ENCODE data around the gene SCN5A.
"Not testable (repeated sequence)": the region's sequence is repeated elsewhere in the genome, so short reads cannot be mapped to it uniquely, and the experiment has no call there.

The SCN5A gene

GRCh38 chr3:38575279-38575843 lies 74.1 kb downstream of the SCN5A start:
- peaks cover 8% of the 10 kb centered on the region for H3K9me3 Mint-ChIP-seq
- peak overlapping the region; percentile 95 for H3K27ac Mint-ChIP-seq
- no peak for TF ChIP-seq CTCF (IDR thresholded peaks at IDR 0.05)
- H3K4me1 Mint-ChIP-seq, result peaks cover 14% of the 10 kb centered on the region
- peaks cover 26% of the 10 kb centered on the region for H3K27me3 Mint-ChIP-seq (ENCODE audit: low read depth, poor library complexity)
- no peak for DNase-seq
- no peaks in the 10 kb centered on the region for H3K36me3 Mint-ChIP-seq (ENCODE audit: low read depth)
- no peak overlapping the region for H3K4me3 Mint-ChIP-seq

- DNase-seq, result no peak
- Mint-ChIP-seq H3K4me1 (peaks cover 7% of the 10 kb centered on the region), H3K4me3 (no peak overlapping the region), H3K27ac (no peak overlapping the region), H3K36me3 (ENCODE audit: low read depth) (no peaks in the 10 kb centered on the region), H3K27me3 (ENCODE audit: low read depth, poor library complexity) (peaks cover 26% of the 10 kb centered on the region), H3K9me3 (peaks cover 8% of the 10 kb centered on the region)
- TF ChIP-seq CTCF (IDR thresholded peaks at IDR 0.05), result no peak
These were observed 74.8 kb downstream of the SCN5A start for GRCh38 chr3:38574411-38575278.

GRCh38 chr3:38573556-38573955 lies 75.9 kb downstream of the SCN5A start:
- no peak for DNase-seq
- no peak for TF ChIP-seq CTCF (IDR thresholded peaks at IDR 0.05)
- no peak overlapping the region for H3K4me3 Mint-ChIP-seq
- peaks cover 22% of the 10 kb centered on the region for H3K27me3 Mint-ChIP-seq (ENCODE audit: low read depth, poor library complexity)
- H3K4me1 Mint-ChIP-seq, result no peaks in the 10 kb centered on the region
- no peak overlapping the region for H3K27ac Mint-ChIP-seq
- no peaks in the 10 kb centered on the region for H3K36me3 Mint-ChIP-seq (ENCODE audit: low read depth)
- H3K9me3 Mint-ChIP-seq, result peaks cover 8% of the 10 kb centered on the region

GRCh38 chr3:38573111-38573510 lies 76.4 kb downstream of the SCN5A start:
- Mint-ChIP-seq H3K27ac (no peak overlapping the region), H3K4me3 (no peak overlapping the region), H3K27me3 (ENCODE audit: low read depth, poor library complexity) (peaks cover 21% of the 10 kb centered on the region), H3K4me1 (no peaks in the 10 kb centered on the region), H3K36me3 (ENCODE audit: low read depth) (no peaks in the 10 kb centered on the region), H3K9me3 (peaks cover 8% of the 10 kb centered on the region)
- no peak for DNase-seq
- TF ChIP-seq CTCF (IDR thresholded peaks at IDR 0.05), result no peak

GRCh38 chr3:38567498-38567897 lies 82.0 kb downstream of the SCN5A start:
- Mint-ChIP-seq H3K4me3 (no peak overlapping the region), H3K9me3 (no peaks in the 10 kb centered on the region), H3K36me3 (ENCODE audit: low read depth) (no peaks in the 10 kb centered on the region), H3K27ac (no peak overlapping the region), H3K4me1 (no peaks in the 10 kb centered on the region), H3K27me3 (ENCODE audit: low read depth, poor library complexity) (peaks cover 4% of the 10 kb centered on the region)
- no peak for TF ChIP-seq CTCF (IDR thresholded peaks at IDR 0.05)
- DNase-seq, result no peak

- H3K27ac Mint-ChIP-seq; DNase-seq; H3K4me1 Mint-ChIP-seq; H3K4me3 Mint-ChIP-seq; H3K27me3 Mint-ChIP-seq (ENCODE audit: low read depth, poor library complexity); H3K36me3 Mint-ChIP-seq (ENCODE audit: low read depth); H3K9me3 Mint-ChIP-seq: not testable (repeated sequence)
These were observed 82.7 kb downstream of the SCN5A start for GRCh38 chr3:38566794-38567193.
